ENCODE measurements around the gene MPP7. TPM values are rescaled to one million over a fixed set of nuclear protein-coding genes. Genes with fewer than 3 reads are reported as not detected.
"Not testable (repeated sequence)": the region's sequence is repeated elsewhere in the genome, so short reads cannot be mapped to it uniquely, and the experiment has no call there.

The MPP7 gene
- polyA plus RNA-seq, 1 donor (not counting 4 experiments of a cell fraction or from before 2014, with no cell fraction given), result 6.3 TPM

DNA sequence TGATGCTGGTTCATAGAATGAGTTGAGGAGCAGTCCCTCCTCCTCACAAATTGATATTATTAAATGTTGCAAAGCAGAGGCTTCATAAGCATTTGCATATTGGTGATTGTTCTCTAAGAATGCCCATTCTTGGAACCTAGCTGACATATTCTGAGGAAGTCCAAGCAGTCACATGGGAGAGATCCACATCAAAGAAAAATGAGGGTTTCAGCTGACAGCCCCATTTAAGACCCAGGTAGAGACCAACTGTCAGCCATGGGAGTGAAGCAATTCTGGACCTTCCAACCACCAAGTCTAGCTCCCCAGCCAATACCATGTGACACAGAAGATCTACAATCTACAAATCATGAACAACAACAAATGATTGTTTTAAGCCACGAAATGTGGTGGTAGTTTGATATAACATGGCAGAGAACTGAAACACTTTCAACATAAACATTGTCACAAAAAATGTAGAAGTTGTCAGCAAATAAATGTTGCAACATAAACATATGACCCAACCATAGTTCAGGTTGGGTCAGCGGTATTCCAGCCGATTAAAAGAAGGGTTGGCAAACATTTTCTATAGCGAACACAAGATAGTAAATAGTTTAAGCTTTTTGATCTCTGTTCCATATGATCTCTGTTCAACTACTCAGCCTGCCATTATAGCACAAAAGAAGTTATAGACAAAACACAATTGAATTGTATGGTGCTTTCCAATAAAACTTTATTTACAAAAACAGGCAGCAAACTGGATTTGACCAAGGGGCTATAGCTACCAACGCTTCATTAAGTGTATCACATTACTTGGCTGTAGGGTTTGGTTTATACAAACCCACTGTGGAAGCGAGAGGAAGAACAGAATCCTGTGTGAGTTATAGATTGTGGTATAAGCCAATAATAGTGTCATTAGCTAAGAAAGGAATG, 41.4 kb upstream of the MPP7 start:
- dilution Hi-C loops (cut with MboI; ENCODE audit: extremely low pct_ligation_motif_present, low sequenced_read_pairs), result no loop called here
- H3K4me2 ChIP-seq (ENCODE audit: control insufficient read depth, extremely low read depth, insufficient read depth, low read depth, low read length), result no peak overlapping the region
- no peak overlapping the region for H3K4me3 ChIP-seq (ENCODE audit: control insufficient read depth in 2 of 3, extremely low read depth in 1 of 3, insufficient read depth in 2 of 3, low read depth in 1 of 3, low read length in 3 of 3)
- peaks cover 5% of the 10 kb centered on the region for H3K27me3 ChIP-seq (ENCODE audit: control insufficient read depth, extremely low read depth, insufficient read depth, low read length)
- no peak for TF ChIP-seq EZH2 (IDR thresholded peaks at IDR 0.05; ENCODE audit: low read length)
- H4K20me1 ChIP-seq (ENCODE audit: control insufficient read depth, extremely low read depth, insufficient read depth, low read length), result no peaks in the 10 kb centered on the region
- no peak overlapping the region for H2AFZ ChIP-seq (ENCODE audit: control insufficient read depth, low read length)
- H3K36me3 ChIP-seq (ENCODE audit: control insufficient read depth in 2 of 2, extremely low read depth in 1 of 2, insufficient read depth in 2 of 2, low read length in 2 of 2), result no peaks in the 10 kb centered on the region
- H3K27ac ChIP-seq (ENCODE audit: control insufficient read depth, insufficient read depth, low read length), result no peak overlapping the region
- H3K9me3 ChIP-seq (ENCODE audit: control insufficient read depth, low read depth, low read length), result no peaks in the 10 kb centered on the region
- H3K79me2 ChIP-seq (ENCODE audit: control insufficient read depth, insufficient read depth, low read length), result no peaks in the 10 kb centered on the region
- no peak for DNase-seq (ENCODE audit: low read depth, low spot score)
- FAIRE-seq, result no peak
- H3K4me1 ChIP-seq (ENCODE audit: control insufficient read depth, extremely low read depth, insufficient read depth, low read length), result no peaks in the 10 kb centered on the region
- no peaks in the 10 kb centered on the region for H3K9me1 ChIP-seq (ENCODE audit: control insufficient read depth, extremely low read depth, insufficient read depth, low read length)
- H3K9ac ChIP-seq (ENCODE audit: control insufficient read depth, extremely low read depth, insufficient read depth, low read length), result no peak overlapping the region

DNA sequence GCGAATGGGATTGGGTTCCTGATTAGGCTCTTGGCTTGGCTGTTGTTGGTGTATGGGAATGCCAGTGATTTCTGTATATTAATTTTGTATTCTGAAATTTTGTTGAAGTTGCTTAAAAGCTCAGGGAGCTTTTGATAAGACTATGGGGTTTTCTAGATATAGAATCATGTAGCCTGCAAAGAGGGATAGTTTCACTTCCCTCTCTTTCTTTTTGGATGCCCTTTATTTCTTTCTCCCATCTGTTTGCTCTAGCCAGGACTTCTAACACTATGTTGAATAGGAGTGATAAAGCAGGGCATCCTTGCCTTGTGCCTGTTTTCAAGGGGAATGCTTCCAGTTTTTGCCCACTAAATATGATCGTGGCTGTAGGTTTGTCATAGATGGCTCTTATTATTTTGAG, 40.4 kb upstream of the MPP7 start:
- TF ChIP-seq CTCF (optimal IDR thresholded peaks at IDR 0.05 in 1 of 3, IDR thresholded peaks at IDR 0.05 in 1 of 3, conservative IDR thresholded peaks at IDR 0.05 in 1 of 3; ENCODE audit: extremely low read depth in 1 of 3, insufficient read depth in 2 of 3, low read length in 3 of 3) (no peak), EZH2 (IDR thresholded peaks at IDR 0.05; ENCODE audit: low read length) (no peak)
- dilution Hi-C loops (cut with MboI; ENCODE audit: extremely low pct_ligation_motif_present, low sequenced_read_pairs), result no loop called here
- H3K9me3 ChIP-seq (ENCODE audit: control insufficient read depth, low read depth, low read length), result no peaks in the 10 kb centered on the region
- H3K36me3 ChIP-seq (ENCODE audit: control insufficient read depth in 2 of 2, extremely low read depth in 1 of 2, insufficient read depth in 2 of 2, low read length in 2 of 2), result no peaks in the 10 kb centered on the region
- no peak overlapping the region for H3K27ac ChIP-seq (ENCODE audit: control insufficient read depth, insufficient read depth, low read length)
- no peak overlapping the region for H2AFZ ChIP-seq (ENCODE audit: control insufficient read depth, low read length)
- H3K9ac ChIP-seq (ENCODE audit: control insufficient read depth, extremely low read depth, insufficient read depth, low read length), result no peak overlapping the region
- peaks cover 5% of the 10 kb centered on the region for H3K27me3 ChIP-seq (ENCODE audit: control insufficient read depth, extremely low read depth, insufficient read depth, low read length)
- H3K4me3 ChIP-seq (ENCODE audit: control insufficient read depth in 2 of 3, extremely low read depth in 1 of 3, insufficient read depth in 2 of 3, low read depth in 1 of 3, low read length in 3 of 3), result no peak overlapping the region
- H3K4me2 ChIP-seq (ENCODE audit: control insufficient read depth, extremely low read depth, insufficient read depth, low read depth, low read length), result no peak overlapping the region
- no peaks in the 10 kb centered on the region for H3K9me1 ChIP-seq (ENCODE audit: control insufficient read depth, extremely low read depth, insufficient read depth, low read length)
- H3K79me2 ChIP-seq (ENCODE audit: control insufficient read depth, insufficient read depth, low read length), result no peaks in the 10 kb centered on the region
- DNase-seq (ENCODE audit: low read depth, low spot score), result no peak
- no peaks in the 10 kb centered on the region for H4K20me1 ChIP-seq (ENCODE audit: control insufficient read depth, extremely low read depth, insufficient read depth, low read length)
- H3K4me1 ChIP-seq (ENCODE audit: control insufficient read depth, extremely low read depth, insufficient read depth, low read length), result no peaks in the 10 kb centered on the region
- no peak for FAIRE-seq

DNA sequence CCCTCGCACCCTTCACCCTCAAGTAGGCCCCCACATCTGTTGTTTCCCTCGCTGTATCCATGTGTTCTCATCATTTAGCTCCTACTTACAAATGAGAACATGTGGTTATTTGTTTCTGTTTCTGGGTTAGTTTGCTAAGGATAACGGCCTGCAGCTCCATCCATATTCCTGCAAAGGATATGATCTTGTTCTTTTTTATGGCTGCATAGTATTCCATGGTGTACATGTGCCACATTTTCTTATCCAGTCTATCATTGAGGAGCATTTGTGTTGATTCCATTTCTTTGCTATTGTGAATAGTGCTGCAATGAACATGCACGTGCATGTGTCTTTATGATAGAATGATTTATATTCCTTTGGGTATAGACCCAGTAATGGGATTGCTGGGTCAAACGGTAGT, 38.8 kb upstream of the MPP7 start:
- H3K4me2 ChIP-seq (ENCODE audit: control insufficient read depth, extremely low read depth, insufficient read depth, low read depth, low read length); H3K27ac ChIP-seq (ENCODE audit: control insufficient read depth, insufficient read depth, low read length); H3K4me3 ChIP-seq (ENCODE audit: control insufficient read depth in 2 of 3, extremely low read depth in 1 of 3, insufficient read depth in 2 of 3, low read depth in 1 of 3, low read length in 3 of 3); dilution Hi-C loops (cut with MboI; ENCODE audit: extremely low pct_ligation_motif_present, low sequenced_read_pairs); H3K79me2 ChIP-seq (ENCODE audit: control insufficient read depth, insufficient read depth, low read length); H3K27me3 ChIP-seq (ENCODE audit: control insufficient read depth, extremely low read depth, insufficient read depth, low read length); H3K4me1 ChIP-seq (ENCODE audit: control insufficient read depth, extremely low read depth, insufficient read depth, low read length); H3K36me3 ChIP-seq (ENCODE audit: control insufficient read depth in 2 of 2, extremely low read depth in 1 of 2, insufficient read depth in 2 of 2, low read length in 2 of 2); H3K9ac ChIP-seq (ENCODE audit: control insufficient read depth, extremely low read depth, insufficient read depth, low read length); H3K9me1 ChIP-seq (ENCODE audit: control insufficient read depth, extremely low read depth, insufficient read depth, low read length); FAIRE-seq; H2AFZ ChIP-seq (ENCODE audit: control insufficient read depth, low read length); DNase-seq (ENCODE audit: low read depth, low spot score); H4K20me1 ChIP-seq (ENCODE audit: control insufficient read depth, extremely low read depth, insufficient read depth, low read length); H3K9me3 ChIP-seq (ENCODE audit: control insufficient read depth, low read depth, low read length): not testable (repeated sequence)

All from keratinocyte (primary cell).